Measurements from ENCODE around the gene RNF214. TPM values are rescaled to one million over a fixed set of nuclear protein-coding genes. Genes with fewer than 3 reads are reported as not detected.

RNF214 gene
- polyA plus RNA-seq, 1 donor (not counting 4 experiments of a cell fraction or from before 2014, with no cell fraction given), result 11.8 TPM

DNA sequence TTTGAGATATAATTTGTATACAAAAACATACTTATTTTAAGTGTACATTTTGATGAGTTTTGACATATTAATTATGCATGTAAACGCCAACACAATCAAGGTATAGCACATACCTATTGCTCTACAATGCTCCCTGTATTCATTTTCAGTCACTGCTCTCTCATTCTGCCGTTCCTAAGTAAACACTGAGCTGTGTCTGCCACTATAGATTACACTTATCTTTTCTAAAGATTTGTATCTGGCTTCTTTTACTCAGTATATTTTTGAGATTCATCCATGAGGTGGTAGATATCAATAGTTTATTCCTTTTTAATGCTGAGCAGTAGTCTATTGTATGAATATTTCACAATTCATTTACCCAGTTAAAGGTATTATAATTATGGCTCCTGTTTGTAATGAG is 33.3 kb downstream of the RNF214 start:
- FAIRE-seq (no peak), DNase-seq (ENCODE audit: low read depth, low spot score) (no peak)
- no peaks in the 10 kb centered on the region for H3K9me1 ChIP-seq (ENCODE audit: control insufficient read depth, extremely low read depth, insufficient read depth, low read length)
- no peaks in the 10 kb centered on the region for H3K4me1 ChIP-seq (ENCODE audit: control insufficient read depth, extremely low read depth, insufficient read depth, low read length)
- no peaks in the 10 kb centered on the region for H3K27me3 ChIP-seq (ENCODE audit: control insufficient read depth, extremely low read depth, insufficient read depth, low read length)
- dilution Hi-C loops (cut with MboI; ENCODE audit: extremely low pct_ligation_motif_present, low sequenced_read_pairs), result no loop called here
- no peaks in the 10 kb centered on the region for H3K9me3 ChIP-seq (ENCODE audit: control insufficient read depth, low read depth, low read length)
- no peak overlapping the region for H3K27ac ChIP-seq (ENCODE audit: control insufficient read depth, insufficient read depth, low read length)
- peaks cover 0 to 2% of the 10 kb centered on the region in 2 experiments for H3K36me3 ChIP-seq (ENCODE audit: control insufficient read depth in 2 of 2, extremely low read depth in 1 of 2, insufficient read depth in 2 of 2, low read length in 2 of 2)
- H3K4me3 ChIP-seq (ENCODE audit: control insufficient read depth in 2 of 3, extremely low read depth in 1 of 3, insufficient read depth in 2 of 3, low read depth in 1 of 3, low read length in 3 of 3), result no peak overlapping the region
- H3K79me2 ChIP-seq (ENCODE audit: control insufficient read depth, insufficient read depth, low read length), result no peaks in the 10 kb centered on the region
- no peak overlapping the region for H3K4me2 ChIP-seq (ENCODE audit: control insufficient read depth, extremely low read depth, insufficient read depth, low read depth, low read length)
- no peak overlapping the region for H2AFZ ChIP-seq (ENCODE audit: control insufficient read depth, low read length)
- H3K9ac ChIP-seq (ENCODE audit: control insufficient read depth, extremely low read depth, insufficient read depth, low read length), result no peak overlapping the region
- H4K20me1 ChIP-seq (ENCODE audit: control insufficient read depth, extremely low read depth, insufficient read depth, low read length), result no peaks in the 10 kb centered on the region
- no peak for TF ChIP-seq EZH2 (IDR thresholded peaks at IDR 0.05; ENCODE audit: low read length)
- TF ChIP-seq, protein P1, sequence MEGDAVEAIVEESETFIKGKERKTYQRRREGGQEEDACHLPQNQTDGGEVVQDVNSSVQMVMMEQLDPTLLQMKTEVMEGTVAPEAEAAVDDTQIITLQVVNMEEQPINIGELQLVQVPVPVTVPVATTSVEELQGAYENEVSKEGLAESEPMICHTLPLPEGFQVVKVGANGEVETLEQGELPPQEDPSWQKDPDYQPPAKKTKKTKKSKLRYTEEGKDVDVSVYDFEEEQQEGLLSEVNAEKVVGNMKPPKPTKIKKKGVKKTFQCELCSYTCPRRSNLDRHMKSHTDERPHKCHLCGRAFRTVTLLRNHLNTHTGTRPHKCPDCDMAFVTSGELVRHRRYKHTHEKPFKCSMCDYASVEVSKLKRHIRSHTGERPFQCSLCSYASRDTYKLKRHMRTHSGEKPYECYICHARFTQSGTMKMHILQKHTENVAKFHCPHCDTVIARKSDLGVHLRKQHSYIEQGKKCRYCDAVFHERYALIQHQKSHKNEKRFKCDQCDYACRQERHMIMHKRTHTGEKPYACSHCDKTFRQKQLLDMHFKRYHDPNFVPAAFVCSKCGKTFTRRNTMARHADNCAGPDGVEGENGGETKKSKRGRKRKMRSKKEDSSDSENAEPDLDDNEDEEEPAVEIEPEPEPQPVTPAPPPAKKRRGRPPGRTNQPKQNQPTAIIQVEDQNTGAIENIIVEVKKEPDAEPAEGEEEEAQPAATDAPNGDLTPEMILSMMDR (optimal IDR thresholded peaks at IDR 0.05 in 1 of 3, IDR thresholded peaks at IDR 0.05 in 1 of 3, conservative IDR thresholded peaks at IDR 0.05 in 1 of 3; ENCODE audit: extremely low read depth in 1 of 3, insufficient read depth in 2 of 3, low read length in 3 of 3), result no peak

DNA sequence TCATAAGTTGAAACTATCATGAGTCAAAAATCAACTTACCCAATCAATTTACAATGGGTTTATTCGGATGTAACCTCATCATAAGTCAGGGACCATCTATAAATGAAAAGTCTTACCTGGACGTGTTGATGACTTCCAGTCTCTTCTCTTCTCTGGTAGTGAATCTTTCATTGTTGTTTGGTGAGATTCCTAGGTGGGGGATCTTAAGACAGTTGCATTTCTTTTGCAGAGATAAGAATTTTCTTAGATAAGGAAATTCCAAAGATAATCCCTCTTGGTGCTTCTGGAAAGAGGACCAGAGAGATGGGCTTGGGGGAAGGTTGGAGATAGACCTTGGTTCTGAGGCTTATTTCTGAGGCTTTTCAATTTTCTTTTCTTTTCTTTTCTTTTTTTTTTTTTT is 37.4 kb downstream of the RNF214 start:
- Histone ChIP-seq H3K9me3 (ENCODE audit: control insufficient read depth, low read depth, low read length) (peaks cover 2% of the 10 kb centered on the region), H3K4me3 (ENCODE audit: control insufficient read depth in 2 of 3, extremely low read depth in 1 of 3, insufficient read depth in 2 of 3, low read depth in 1 of 3, low read length in 3 of 3) (no peak overlapping the region), H3K79me2 (ENCODE audit: control insufficient read depth, insufficient read depth, low read length) (no peaks in the 10 kb centered on the region), H3K9me1 (ENCODE audit: control insufficient read depth, extremely low read depth, insufficient read depth, low read length) (no peaks in the 10 kb centered on the region), H3K4me1 (ENCODE audit: control insufficient read depth, extremely low read depth, insufficient read depth, low read length) (no peaks in the 10 kb centered on the region), H3K27ac (ENCODE audit: control insufficient read depth, insufficient read depth, low read length) (no peak overlapping the region), H3K36me3 (ENCODE audit: control insufficient read depth in 2 of 2, extremely low read depth in 1 of 2, insufficient read depth in 2 of 2, low read length in 2 of 2) (peaks cover 2 to 6% of the 10 kb centered on the region in 2 experiments), H3K4me2 (ENCODE audit: control insufficient read depth, extremely low read depth, insufficient read depth, low read depth, low read length) (no peak overlapping the region), H3K9ac (ENCODE audit: control insufficient read depth, extremely low read depth, insufficient read depth, low read length) (no peak overlapping the region), H3K27me3 (ENCODE audit: control insufficient read depth, extremely low read depth, insufficient read depth, low read length) (no peaks in the 10 kb centered on the region), H4K20me1 (ENCODE audit: control insufficient read depth, extremely low read depth, insufficient read depth, low read length) (no peaks in the 10 kb centered on the region), H2AFZ (ENCODE audit: control insufficient read depth, low read length) (no peak overlapping the region)
- dilution Hi-C loops (cut with MboI; ENCODE audit: extremely low pct_ligation_motif_present, low sequenced_read_pairs), result no loop called here
- no peak for DNase-seq (ENCODE audit: low read depth, low spot score)
- no peak for FAIRE-seq
- TF ChIP-seq, protein P1 (optimal IDR thresholded peaks at IDR 0.05 in 1 of 3, IDR thresholded peaks at IDR 0.05 in 1 of 3, conservative IDR thresholded peaks at IDR 0.05 in 1 of 3; ENCODE audit: extremely low read depth in 1 of 3, insufficient read depth in 2 of 3, low read length in 3 of 3), result no peak
- TF ChIP-seq EZH2 (IDR thresholded peaks at IDR 0.05; ENCODE audit: low read length), result no peak

Measured in keratinocyte (primary cell).